ENCODE measurements around the gene HNRNPUL1. TPM values are rescaled to one million over a fixed set of nuclear protein-coding genes. Genes with fewer than 3 reads are reported as not detected.

HNRNPUL1 gene
- total RNA-seq, result 256 and 259 TPM in 2 replicates
- long read RNA-seq, partial matches to known transcripts, result 2 of 6 reads
- long read RNA-seq, other reads (novel, unspliced or antisense), result 4 of 6 reads

GRCh38 chr19:41263850-41264580, at the start of gene HNRNPUL1:
Gene HNRNPUL1 (plus strand): TSS chr19:41264372. CDS start chr19:41264504, 132 bp downstream.
- Mint-ChIP-seq H3K4me1 (ENCODE audit: low read depth) (peaks cover 25% of the 10 kb centered on the region), H3K27ac (peak within 1 kb of the TSS; percentile 100), H3K27me3 (no peaks in the 10 kb centered on the region), H3K4me3 (ENCODE audit: low read depth) (peak within 1 kb of the TSS; percentile 94), H3K36me3 (ENCODE audit: insufficient read depth) (peaks cover 5% of the 10 kb centered on the region), H3K9me3 (ENCODE audit: low read depth) (no peaks in the 10 kb centered on the region)
- peak; percentile 98 for DNase-seq (ENCODE audit: low spot score, unreplicated experiment)
- peak; percentile 47 for TF ChIP-seq CTCF (IDR thresholded peaks at IDR 0.05; ENCODE audit: unreplicated experiment)

GRCh38 chr19:41217741-41218140, 46.4 kb upstream of the HNRNPUL1 start:
- Mint-ChIP-seq H3K27ac (peak overlapping the region; percentile 70), H3K4me3 (ENCODE audit: low read depth) (peak overlapping the region; percentile 58), H3K4me1 (ENCODE audit: low read depth) (peaks cover 13% of the 10 kb centered on the region), H3K27me3 (peaks cover 21% of the 10 kb centered on the region), H3K9me3 (ENCODE audit: low read depth) (no peaks in the 10 kb centered on the region), H3K36me3 (ENCODE audit: insufficient read depth) (peaks cover 8% of the 10 kb centered on the region)
- no peak for TF ChIP-seq CTCF (IDR thresholded peaks at IDR 0.05; ENCODE audit: unreplicated experiment)
- DNase-seq (ENCODE audit: low spot score, unreplicated experiment), result no peak

- H3K27me3 Mint-ChIP-seq, result peaks cover 21% of the 10 kb centered on the region
- H3K4me1 Mint-ChIP-seq (ENCODE audit: low read depth), result peaks cover 17% of the 10 kb centered on the region
- peak overlapping the region; percentile 90 for H3K27ac Mint-ChIP-seq
- H3K36me3 Mint-ChIP-seq (ENCODE audit: insufficient read depth), result peaks cover 8% of the 10 kb centered on the region
- H3K4me3 Mint-ChIP-seq (ENCODE audit: low read depth), result peak overlapping the region; percentile 79
- H3K9me3 Mint-ChIP-seq (ENCODE audit: low read depth), result no peaks in the 10 kb centered on the region
- TF ChIP-seq CTCF (IDR thresholded peaks at IDR 0.05; ENCODE audit: unreplicated experiment), result no peak
- no peak for DNase-seq (ENCODE audit: low spot score, unreplicated experiment)
Measured at GRCh38 chr19:41218249-41218614, 45.9 kb upstream of the HNRNPUL1 start.

GRCh38 chr19:41218615-41219507, 45.3 kb upstream of the HNRNPUL1 start, which contains the start of gene AXL:
Gene AXL (plus strand): TSS chr19:41219223. CDS start chr19:41219393, 170 bp downstream.
- H3K27ac Mint-ChIP-seq, result peak within 1 kb of the TSS; percentile 90
- peaks cover 25% of the 10 kb centered on the region for H3K27me3 Mint-ChIP-seq
- peak within 1 kb of the TSS; percentile 79 for H3K4me3 Mint-ChIP-seq (ENCODE audit: low read depth)
- H3K36me3 Mint-ChIP-seq (ENCODE audit: insufficient read depth), result peaks cover 8% of the 10 kb centered on the region
- H3K4me1 Mint-ChIP-seq (ENCODE audit: low read depth), result peaks cover 23% of the 10 kb centered on the region
- TF ChIP-seq CTCF (IDR thresholded peaks at IDR 0.05; ENCODE audit: unreplicated experiment), result no peak
- no peaks in the 10 kb centered on the region for H3K9me3 Mint-ChIP-seq (ENCODE audit: low read depth)
- peak; percentile 49 for DNase-seq (ENCODE audit: low spot score, unreplicated experiment)

- DNase-seq (ENCODE audit: low spot score, unreplicated experiment), result no peak
- Mint-ChIP-seq H3K27me3 (peaks cover 26% of the 10 kb centered on the region), H3K27ac (peak overlapping the region; percentile 73), H3K9me3 (ENCODE audit: low read depth) (no peaks in the 10 kb centered on the region), H3K4me3 (ENCODE audit: low read depth) (peak overlapping the region; percentile 79), H3K4me1 (ENCODE audit: low read depth) (peaks cover 24% of the 10 kb centered on the region), H3K36me3 (ENCODE audit: insufficient read depth) (peaks cover 8% of the 10 kb centered on the region)
- TF ChIP-seq CTCF (IDR thresholded peaks at IDR 0.05; ENCODE audit: unreplicated experiment), result no peak
Measured at GRCh38 chr19:41219924-41220567, 44.1 kb upstream of the HNRNPUL1 start.

Data from progenitor cell of endocrine pancreas (in vitro differentiated cells).